ENCODE data around the gene OTOF.

The OTOF gene

DNA sequence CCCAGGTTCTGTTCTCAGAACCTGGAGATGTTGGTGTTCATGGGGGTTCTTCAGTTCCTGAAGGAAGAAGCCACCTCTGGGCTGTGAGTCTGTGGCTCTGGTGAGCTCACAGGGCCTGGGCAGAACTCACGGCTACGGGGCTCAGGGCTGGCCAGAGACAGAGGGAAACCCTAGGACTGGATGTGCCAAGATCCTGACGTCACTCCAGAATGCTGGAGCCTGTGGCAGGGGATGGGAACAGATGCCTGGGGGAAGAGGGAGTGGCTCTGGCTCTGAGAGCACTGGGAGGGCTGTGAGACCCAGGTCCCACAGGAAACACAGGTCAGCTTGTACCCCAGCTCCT, at the start of gene OTOF:
OTOF (minus strand) TSS at position 214 of the 343 bp plus-strand sequence.
- no peak for DNase-seq (ENCODE audit: low read depth)

DNA sequence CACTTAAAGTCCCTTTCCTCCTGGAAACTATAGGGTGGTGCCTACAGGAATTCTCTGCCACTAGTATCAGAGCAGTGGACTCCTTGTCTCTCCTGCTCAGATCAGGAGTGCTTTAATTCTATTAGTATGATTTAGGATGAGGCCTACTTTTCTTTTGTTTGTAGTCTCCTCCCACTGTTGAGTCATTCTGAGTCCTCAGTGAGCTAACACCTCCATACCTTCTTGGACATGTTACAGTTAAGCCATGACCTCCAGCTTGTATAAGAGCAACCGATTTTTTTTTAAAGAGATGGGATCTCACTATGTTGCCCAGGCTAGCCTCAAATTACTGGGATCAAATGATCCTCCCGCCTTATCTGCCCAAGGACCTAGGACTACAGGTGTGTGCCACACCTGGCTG, 48.7 kb upstream of the OTOF start:
- no peak for DNase-seq (ENCODE audit: low read depth)

DNA sequence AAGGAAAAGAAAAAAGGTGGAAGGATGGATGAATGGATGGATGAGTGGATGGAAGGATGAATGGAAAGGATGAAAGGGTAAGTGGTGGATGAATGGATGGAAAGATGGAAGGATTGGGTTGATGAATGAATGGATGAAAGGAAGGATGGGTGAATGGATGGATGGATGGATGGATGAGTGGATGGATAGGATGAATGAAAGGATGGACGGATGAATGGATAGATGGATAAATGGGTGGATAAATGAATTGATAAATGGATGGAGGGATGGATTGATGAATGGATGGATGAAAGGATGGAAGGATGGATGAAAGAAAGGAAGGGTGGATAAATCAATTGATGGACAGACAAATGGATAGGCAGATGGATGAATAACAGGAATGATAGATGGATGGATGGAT, 48.2 kb upstream of the OTOF start:
- DNase-seq (ENCODE audit: low read depth), result no peak

DNA sequence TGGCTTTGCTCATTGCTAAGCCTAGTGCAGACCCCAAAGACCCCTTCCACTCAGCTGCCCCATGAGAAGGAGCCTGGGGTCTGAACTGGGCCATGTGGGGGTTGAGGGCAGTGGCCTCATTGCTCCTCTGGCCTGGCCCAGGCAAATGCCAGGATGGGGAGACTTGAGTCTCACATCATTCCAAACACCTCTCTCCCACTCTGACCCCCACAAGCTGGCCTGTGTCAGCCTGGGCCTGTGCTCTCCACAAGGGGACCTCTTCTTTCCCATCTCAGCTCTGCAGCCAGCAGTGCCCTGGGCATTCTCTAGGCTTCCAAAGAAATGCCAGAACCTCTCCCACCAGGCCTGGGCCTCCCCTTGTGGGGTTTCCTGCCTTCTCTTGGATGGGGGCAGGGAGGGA, 45.8 kb upstream of the OTOF start:
- no peak for DNase-seq (ENCODE audit: low read depth)

DNA sequence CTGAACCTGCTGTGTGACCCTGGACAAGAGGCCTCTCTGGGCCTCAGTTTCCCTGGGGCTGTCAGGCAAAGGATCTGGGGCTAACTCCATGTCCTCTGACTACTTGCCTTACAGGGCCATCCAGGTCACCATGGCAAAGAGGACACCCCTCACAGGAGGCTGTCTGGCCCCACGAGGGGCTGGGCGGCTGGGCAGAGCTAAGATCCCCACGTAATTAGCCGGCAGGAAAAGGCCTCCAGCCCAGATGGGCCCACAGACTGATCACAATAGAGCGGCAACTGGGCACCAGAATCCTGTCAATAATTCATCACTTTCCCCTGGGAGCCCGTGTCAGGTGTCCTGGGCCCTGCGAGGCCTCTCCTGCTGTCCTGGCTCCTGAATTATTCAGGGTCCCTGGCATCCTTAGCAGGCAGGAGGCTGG, 44.8 kb upstream of the OTOF start:
- no peak for DNase-seq (ENCODE audit: low read depth)

DNA sequence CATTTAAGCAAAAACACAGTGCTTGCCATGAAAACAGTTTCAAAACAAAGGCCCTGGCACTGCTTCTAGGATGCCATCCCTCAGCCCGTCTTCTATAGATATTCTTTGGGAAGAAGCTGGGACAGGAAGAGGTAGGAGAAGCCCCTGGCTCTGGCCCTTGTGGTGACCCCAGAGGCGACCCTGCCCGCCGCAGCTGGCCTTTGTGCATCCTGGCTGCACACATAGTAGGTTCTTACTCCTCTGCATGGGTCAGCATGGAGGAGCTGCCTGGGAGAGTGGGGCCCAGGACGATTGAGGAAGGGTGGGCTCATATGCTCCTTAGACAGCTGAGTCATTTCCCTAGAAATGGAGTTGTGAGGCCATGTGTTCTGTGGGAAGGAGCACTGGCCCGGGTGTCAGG, 44.4 kb upstream of the OTOF start:
- no peak for DNase-seq (ENCODE audit: low read depth)

DNA sequence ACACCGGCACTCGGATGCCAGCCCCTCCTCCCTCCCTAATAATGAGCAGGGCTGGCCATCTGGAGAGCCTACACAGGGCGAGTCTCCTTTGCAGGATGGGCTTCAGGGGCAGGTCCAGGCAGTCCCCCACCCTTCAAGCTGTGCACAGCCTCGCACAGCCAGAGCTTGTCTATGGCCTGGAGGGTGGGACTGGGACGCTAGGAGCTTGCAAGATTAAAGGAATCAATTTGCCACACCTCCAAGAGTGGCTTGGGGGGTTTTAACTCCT, 43.9 kb upstream of the OTOF start:
- no peak for DNase-seq (ENCODE audit: low read depth)

DNA sequence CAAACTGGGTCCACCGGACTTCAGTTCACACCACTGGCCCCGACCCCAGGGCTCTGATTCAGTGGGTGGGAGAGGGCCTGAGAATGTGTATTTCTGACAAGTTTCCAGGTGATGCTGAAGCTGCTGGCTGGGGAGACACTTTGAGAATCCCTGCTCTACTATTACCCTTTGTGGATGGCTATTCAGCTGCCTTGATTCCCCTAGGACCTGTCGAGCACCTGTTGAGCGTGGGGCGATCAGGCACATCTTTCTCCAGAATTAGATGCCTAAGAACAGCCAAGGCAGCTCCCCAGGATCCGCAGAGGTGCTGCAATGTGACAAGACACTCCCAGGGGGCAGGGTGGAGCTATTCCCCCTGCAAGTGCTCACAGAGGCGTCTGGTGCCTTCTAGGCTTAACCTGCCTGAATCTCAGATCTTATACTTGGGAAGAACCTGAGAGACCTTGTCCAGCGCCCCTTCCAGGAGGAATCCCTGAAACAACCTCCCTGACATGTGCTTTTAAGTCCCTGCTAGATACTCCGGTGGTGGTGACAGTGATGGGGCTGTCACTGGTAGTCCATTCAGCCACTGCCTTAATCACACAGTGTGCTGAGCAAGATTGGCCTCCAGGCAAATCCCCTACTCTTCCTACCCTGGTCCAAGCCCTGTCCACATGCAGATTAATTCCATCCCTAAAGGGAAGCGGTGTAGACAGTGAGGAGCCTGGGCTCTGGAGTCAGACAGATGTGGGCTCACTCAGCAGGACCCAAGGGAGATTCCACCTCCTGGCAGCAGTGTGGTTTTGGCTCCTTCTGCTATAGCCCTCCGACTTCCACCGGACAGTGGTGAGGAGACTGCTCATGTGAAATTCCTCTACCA, 43.4 kb upstream of the OTOF start:
- no peak for DNase-seq (ENCODE audit: low read depth)

DNA sequence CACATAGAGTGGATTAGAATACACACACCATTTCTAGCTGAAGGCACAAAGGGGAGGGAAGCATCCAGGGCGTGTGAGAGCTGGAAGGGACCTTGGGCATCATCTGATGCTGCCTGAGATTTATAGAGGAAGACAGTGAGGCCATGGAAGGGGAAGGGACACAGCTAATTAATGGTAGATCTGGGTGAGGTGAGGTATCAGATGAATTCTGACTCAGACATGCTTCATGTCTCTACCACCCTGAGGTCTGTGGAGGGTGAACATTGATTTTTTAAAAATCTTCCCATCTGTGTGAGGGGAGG, 42.2 kb upstream of the OTOF start:
- DNase-seq (ENCODE audit: low read depth), result no peak

DNA sequence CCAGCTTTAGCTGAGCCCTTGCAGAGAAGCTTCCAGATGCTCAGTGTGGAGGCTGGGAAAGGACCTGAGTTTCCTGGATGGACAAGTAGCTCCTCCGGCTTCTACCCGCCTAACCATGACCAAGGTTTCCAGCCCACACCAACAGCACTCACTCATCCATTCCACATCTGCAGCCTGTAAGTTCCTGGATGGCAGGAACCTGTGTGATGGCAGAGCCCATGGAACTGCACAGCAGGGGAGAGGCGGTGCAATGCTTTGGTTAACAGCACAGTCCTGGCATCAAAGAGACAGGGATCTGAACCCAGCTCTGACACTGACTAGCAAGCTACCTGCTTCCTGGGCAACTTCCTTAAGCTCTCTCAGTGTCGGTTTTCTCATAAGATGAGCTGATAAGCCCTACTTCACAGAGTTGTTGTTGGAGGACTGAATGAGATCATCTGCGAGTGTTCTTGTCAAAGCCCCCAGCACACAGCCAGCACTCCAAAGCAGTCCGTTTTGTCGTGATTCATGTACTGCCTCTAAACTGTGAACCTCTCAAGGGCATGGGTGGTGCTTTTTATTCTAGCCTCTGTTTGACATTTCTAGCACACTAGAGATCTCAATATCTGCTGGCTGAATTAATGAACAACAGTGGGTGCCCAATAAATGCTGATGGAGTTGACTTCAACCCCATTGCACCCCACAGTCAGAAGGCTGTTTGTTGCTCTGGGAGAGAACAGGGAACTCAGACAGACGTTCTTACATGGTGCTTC, 41.6 kb upstream of the OTOF start:
- no peak for DNase-seq (ENCODE audit: low read depth)

DNA sequence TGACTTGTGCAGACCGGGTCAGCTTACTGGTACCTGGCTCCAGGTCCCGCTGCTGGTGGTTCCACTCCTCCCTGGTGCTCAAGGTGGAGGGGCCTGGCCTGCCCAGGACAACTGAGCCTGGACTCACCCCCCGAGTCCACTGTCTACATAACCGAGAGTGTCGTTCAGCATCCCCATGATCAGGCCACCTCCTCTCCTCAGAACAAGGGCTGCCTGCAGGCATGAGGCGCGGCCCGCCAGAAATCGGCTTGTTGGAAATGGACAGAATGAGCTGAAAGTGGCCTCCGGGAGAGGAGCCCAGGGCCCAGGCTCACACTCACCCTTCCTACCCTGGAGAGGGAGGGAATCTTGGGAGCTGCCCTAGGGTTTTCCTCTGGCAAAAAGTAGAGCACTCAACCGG, 38.9 kb upstream of the OTOF start:
- no peak for DNase-seq (ENCODE audit: low read depth)

DNA sequence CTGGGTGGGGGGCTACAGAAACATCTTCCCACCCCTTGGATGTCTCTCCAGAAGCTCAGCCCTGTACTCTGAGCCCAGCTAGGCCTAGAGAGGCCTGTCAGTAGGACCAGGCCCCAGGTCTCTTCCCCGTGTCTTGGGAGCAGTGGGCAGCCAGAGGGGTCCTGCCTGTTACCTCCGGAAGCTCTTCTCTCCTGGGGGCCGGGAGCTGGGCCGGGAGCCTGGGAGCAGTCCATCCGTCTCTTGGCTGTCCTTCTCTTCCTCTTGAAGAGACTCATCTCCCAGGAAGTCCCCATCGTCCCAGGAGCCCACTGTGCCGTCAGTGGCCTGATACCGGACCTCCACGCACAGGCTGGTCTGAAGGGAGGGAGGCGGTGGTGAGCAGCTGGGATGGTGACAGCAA, 38.3 kb upstream of the OTOF start:
- DNase-seq (ENCODE audit: low read depth), result no peak

DNA sequence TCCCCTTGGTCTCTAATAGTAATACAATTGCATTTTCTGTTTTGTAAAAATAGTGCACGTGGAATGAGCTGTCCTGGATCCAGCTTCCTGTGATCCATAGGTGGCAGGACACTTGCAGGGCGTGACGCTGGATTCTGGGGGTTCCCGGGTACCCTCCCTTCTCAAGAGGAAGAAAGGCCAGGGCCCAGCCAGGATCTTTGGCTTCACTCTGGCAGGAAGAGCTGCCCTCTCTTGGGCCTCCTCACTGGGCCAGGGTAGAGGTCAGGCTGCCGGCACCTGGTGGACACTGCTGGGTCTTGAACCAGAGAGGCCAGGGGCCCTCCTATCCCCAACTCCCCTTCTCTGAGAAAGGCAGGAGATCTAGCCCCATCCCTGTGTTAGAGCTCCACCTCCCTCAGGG, 37.8 kb upstream of the OTOF start:
- no peak for DNase-seq (ENCODE audit: low read depth)

DNA sequence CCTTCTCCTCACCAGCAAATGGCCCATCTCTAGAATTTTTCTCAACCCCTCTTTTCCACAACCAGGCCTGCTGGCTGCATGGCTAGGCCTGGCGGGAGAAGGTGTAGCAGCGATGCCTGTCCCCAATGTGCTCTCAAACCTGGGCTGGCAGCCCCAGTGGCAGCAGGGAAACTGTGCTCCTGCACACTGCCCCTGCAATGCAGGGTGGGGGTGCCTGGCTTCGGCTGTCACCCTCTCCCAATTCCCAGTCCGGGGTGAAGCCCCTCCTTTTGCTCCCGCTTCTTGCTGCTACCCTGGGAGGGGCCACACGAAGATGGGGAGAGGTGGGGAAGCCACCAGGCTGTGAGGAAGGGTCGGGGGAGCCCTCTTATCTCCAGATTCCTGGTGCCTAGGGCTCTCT, 36.1 kb upstream of the OTOF start:
- DNase-seq (ENCODE audit: low read depth), result no peak

DNA sequence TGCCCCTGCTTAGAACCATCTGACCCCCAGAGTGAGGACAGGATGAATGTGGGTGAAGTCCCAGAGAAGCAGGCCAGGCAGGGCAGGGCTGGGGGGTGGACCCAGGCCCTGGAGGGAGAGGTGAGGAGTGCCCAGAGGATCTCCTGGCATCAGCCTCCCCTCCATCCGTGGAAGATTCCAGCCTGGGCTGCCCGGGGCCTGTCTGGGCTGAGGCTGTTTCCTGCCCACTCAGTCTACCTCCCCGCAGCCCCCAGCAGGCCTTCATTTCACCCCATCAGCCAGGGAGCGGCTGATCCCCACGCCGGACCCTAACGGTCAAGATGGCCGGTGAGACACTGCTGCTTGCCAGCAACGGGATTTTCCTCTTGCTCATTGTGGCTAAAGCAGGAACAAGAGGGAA, 35.3 kb upstream of the OTOF start:
- DNase-seq (ENCODE audit: low read depth), result no peak

DNA sequence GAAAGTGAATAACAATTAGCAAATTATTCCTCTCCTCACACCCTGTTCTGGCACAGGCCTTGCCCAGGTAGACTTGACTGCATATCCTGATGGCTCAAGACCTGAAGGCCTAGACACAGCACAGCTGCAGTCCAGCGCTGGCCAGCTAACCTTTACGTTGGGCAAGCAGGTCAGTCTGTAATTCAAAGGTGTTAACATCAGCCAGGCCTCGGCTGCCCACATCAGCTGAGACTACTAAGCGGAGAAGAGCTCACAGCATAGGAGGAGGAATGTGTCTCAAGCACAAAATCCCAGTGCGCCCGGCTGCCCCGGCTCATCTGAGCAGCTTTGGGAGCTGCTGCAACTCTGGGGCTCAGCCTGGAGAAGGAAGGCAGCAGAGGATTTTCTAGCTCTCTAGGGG, 33.5 kb upstream of the OTOF start:
- no peak for DNase-seq (ENCODE audit: low read depth)

DNA sequence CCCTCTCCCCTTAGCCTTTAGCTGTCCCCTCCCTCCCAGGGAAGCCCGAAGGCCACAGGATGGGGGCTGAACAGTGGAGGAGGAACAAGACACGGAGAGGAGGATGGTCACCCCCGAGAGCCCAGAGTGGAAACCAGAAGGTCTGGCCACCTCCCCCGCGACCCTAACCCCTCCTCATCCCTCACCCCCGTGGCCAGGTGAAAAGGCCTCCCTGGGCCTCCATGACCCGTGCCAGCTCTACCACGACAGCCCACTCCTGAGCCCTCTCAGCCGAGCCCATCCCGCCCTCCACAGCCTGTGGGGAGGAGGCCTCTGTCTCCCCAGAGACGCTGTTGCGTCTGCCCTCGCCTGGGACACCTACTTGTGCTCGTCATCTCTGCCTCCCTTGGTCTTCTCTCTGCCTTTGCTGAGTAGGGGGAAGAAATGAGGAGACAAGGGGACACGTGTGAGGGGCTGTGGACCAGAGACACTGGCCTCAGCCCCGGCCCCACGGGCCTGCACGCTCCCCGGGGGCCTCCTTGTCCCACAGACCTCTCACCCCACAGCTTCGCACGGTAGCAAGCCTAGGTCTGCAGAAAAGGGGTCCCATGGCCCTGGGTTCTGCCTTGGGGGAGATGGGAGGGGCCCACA, 32.5 kb upstream of the OTOF start:
- DNase-seq (ENCODE audit: low read depth), result no peak

DNA sequence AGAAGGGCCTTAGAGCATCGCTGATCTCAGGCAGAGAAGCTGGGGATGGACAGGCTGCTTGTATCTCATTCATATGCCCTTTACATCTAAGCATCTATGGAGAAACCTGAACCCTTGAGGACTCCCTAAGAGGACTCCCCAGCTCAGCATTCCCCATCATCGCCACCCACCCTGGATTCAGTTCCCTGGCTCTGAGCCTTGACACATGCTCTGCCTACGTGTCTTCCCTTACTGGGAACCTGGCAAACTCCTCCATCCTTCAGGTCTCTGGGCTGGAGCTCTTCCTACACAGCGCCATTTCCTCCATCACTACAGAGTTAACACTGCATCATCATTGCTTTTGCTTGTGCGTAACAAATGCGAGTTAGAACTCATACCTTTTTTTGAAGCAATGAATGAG, 31.2 kb upstream of the OTOF start:
- DNase-seq (ENCODE audit: low read depth), result no peak

DNA sequence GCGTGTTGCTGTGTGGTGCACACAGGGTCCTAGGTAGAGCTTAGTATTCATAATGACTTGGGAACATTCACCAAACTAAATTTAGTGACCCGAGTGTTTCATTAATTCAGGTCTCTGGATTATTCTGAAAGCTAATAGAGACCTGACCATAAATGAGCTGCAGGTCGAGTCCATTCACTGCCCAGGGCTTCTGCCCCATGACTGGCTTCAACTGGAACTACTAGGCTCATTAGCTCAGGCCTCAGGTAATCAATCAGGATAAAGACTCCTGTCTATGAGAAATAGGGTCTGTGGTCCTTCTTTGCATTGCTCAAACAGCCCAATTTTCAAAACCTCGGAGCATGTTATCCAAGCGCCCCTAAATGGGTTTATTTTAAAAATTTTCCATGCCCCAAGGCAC, 30.0 kb upstream of the OTOF start:
- DNase-seq (ENCODE audit: low read depth), result no peak

DNA sequence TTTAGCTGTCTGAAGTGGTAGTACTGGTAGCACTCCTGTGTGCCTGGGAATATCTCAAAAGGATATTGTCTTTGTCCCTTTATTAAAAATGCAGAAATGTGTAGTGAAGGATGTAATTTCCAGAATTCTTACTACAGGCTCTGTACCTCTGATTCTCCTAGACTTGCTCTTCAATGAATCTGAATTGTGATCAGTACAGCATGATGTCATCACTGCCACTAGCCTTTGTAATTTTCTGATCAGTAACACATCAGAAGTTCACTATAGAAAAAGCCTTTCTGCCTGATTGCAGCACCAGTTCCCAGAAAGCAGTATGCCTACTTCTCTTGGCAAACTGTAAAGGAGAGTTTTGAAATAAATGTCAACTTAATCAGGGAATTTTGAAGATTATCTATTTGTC, 29.2 kb upstream of the OTOF start:
- no peak for DNase-seq (ENCODE audit: low read depth)

DNA sequence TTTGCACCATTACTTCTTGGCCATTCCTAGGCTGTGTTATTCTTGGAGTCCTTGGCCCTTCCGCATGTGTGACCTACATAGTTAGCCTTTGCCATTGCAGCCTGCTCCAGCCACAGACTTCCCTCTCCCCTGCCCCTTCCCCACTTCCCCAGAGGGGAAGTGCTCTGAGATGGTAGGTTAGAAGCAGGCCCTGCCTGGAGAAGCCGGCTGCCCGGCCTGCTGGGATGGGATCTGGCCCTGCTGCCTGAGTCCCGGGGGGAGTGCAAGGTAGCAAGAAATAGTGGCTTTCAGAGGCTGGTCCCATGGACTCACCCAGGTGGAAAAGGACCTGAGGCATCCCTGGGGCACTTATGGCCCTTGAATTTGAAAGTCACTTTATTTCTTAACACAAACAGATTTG, 28.4 kb upstream of the OTOF start:
- DNase-seq (ENCODE audit: low read depth), result no peak

DNA sequence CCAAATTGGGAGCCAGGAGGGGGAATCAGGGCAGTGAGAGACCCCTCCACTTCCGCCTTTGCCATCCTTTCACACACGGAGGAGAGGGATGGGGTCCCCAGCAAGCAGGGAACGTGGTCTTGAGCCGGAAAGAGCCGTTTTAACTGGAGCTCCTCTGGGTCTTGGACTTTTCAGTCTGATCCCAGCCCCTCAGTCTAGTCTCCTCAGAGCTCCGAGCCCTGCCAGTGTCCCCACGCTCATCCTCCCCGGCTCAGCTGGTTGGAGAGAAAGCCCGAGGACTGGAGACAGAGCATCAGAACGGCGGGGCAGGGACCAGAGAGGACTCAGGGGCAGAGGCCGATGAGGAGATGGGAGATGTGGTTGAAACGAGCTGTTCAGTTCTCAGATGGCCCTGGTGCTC, 26.1 kb upstream of the OTOF start:
- no peak for DNase-seq (ENCODE audit: low read depth)

DNA sequence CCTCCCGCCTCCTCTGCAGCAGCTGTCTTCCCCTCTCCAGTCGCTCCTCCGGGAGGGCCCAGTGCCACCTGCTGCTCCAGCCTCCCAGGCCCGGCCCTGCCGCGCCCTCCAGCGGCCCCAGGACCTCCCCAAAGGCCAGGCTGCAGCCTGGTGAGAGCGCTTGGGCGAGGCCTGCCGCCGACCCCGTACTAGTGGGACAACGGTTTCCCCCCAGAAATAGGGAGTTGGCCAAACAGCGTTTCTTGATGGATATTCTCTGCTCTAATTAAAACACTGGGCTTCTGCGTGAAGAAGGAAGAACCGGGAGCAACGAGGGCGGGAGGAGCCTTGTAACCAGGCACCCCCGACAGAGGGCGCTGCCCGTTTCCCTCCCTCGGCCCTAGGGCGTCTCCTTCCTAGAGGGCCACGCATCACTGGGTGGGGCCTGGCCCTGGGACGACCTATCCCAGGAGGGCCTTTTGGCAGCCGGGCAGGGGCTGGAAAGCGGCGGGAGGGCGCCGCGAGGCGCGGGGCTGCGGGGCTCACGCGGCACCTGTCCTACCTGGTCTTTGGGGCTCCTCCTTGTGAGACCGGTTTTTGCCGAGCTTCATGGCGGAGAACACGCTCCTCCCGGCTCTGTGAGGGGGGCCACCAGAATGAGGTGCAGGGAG, 25.4 kb upstream of the OTOF start:
- peak; percentile 63 for DNase-seq (ENCODE audit: low read depth)

All from activated T-helper 1 cell treated with Interleukin-2 at 50 U/mL for 16 hours (primary cell).